HepG2 (cell line): ENCODE results near the gene RRP12. TPM values are rescaled to one million over a fixed set of nuclear protein-coding genes. Genes with fewer than 3 reads are reported as not detected.

Experiments used
- BHLHE40 ChIP-seq: IDR thresholded peaks from 2 replicates; pipeline ENCODE4 v1.6.1; 2011; ENCODE audit warnings: low read length, improper control_type of control experiment
- MAFF ChIP-seq: IDR thresholded peaks from 2 replicates; pipeline ENCODE4 v1.6.1; 2011; ENCODE audit warnings: low read depth, low read length, improper control_type of control experiment
- NCOR1 ChIP-seq: fragments of 200-600 bp; sonication (generic); IDR thresholded peaks from 2 replicates; pipeline ENCODE4 v1.7.0; 2017; ENCODE audit warnings: antibody characterized with exemption, low read length, borderline replicate concordance
- NR2F6 ChIP-seq, 2 experiments: IDR thresholded peaks; 2 replicates each; pipeline ENCODE4 v1.6.1; 2016; ENCODE audit warnings: antibody characterized with exemption in 1 of 2, mild to moderate bottlenecking in 1 of 2
- PHF20 ChIP-seq: sonication (generic); formaldehyde crosslinking; IDR thresholded peaks from 2 replicates; pipeline ENCODE4 v1.5.0; 2020; ENCODE audit warnings: mild to moderate bottlenecking, missing genetic modification reagents
- SP5 ChIP-seq: IDR thresholded peaks from 2 replicates; pipeline ENCODE4 v1.6.1; 2016; ENCODE audit warnings: low read depth, borderline replicate concordance
- SUZ12 ChIP-seq: fragments of 150-350 bp; IDR thresholded peaks from 2 replicates; pipeline ENCODE4 v1.6.1; 2014; ENCODE audit warnings: low read depth, low read length
- ZNF18 ChIP-seq: sonication (generic); formaldehyde crosslinking; IDR thresholded peaks from 2 replicates; pipeline ENCODE4 v1.8.0; 2022; ENCODE audit warnings: mild to moderate bottlenecking, missing genetic modification reagents; ENCODE audit not compliant: insufficient replicate concordance
- ZNF256 ChIP-seq: sonication (generic); formaldehyde crosslinking; conservative IDR thresholded peaks from 2 replicates; pipeline ENCODE4 v1.4.0; 2020; ENCODE audit warnings: missing genetic modification reagents
- ZNF367 ChIP-seq: sonication (generic); formaldehyde crosslinking; IDR thresholded peaks from 2 replicates; pipeline ENCODE4 v1.4.0; 2020; ENCODE audit warnings: missing genetic modification reagents, borderline replicate concordance
- ZNF431 ChIP-seq: sonication (generic); formaldehyde crosslinking; IDR thresholded peaks from 2 replicates; pipeline ENCODE4 v1.9.0; 2022; ENCODE audit warnings: missing genetic modification reagents, low read depth, mild to moderate bottlenecking, borderline replicate concordance
- ZNF549 ChIP-seq: sonication (generic); formaldehyde crosslinking; IDR thresholded peaks from 2 replicates; pipeline ENCODE4 v1.5.0; 2020; ENCODE audit warnings: missing genetic modification reagents
- ZNF761 ChIP-seq: sonication (generic); formaldehyde crosslinking; conservative IDR thresholded peaks from 2 replicates; pipeline ENCODE4 v1.4.0; 2020; ENCODE audit warnings: mild to moderate bottlenecking, missing genetic modification reagents
- ZNF878 ChIP-seq: sonication (generic); formaldehyde crosslinking; IDR thresholded peaks from 2 replicates; pipeline ENCODE4 v1.8.1; 2023; ENCODE audit warnings: mild to moderate bottlenecking, missing genetic modification reagents, moderate library complexity
- polyA plus RNA-seq, 8 experiments: library from polyadenylated mRNA; depleted of rRNA in 3 of 8; stranded (reverse) in 7 of 8; unstranded in 1 of 8; fragments of >200 nt; fragmentation: Illumina TruSeq in 4 of 8; extraction: Trizol in 4 of 8; gene quantifications; 2 replicates each; pipeline versions ENCODE4 v1.2.1 to v1.2.3, GENCODE V29; 2011 to 2016; ENCODE audit warnings: low read depth in 4 of 8, missing spikeins in 1 of 8, mixed read lengths in 1 of 8; ENCODE audit not compliant: insufficient read depth in 1 of 8
- total RNA-seq, 5 experiments: library from RNA; depleted of rRNA; stranded (reverse); fragments of >200 nt; fragmentation: Illumina TruSeq; extraction: Trizol; gene quantifications; 2 replicates each; pipeline ENCODE4 v1.2.3, GENCODE V29; 2016; ENCODE audit warnings: low read depth in 1 of 5
- TF ChIP-seq, protein P1 (sequence below): sonication (generic); formaldehyde crosslinking; IDR thresholded peaks from 2 replicates; pipeline ENCODE4 v1.4.0; 2020; ENCODE audit warnings: missing genetic modification reagents
- TF ChIP-seq, protein P2 (sequence below): sonication (generic); formaldehyde crosslinking; IDR thresholded peaks from 2 replicates; pipeline ENCODE4 v1.4.0; 2020; ENCODE audit warnings: missing genetic modification reagents, borderline replicate concordance
- TF ChIP-seq, protein P3 (sequence below): sonication (generic); formaldehyde crosslinking; IDR thresholded peaks from 2 replicates; pipeline ENCODE4 v1.4.0; 2020; ENCODE audit warnings: mild to moderate bottlenecking, missing genetic modification reagents
- TF ChIP-seq, protein P4 (sequence below): sonication (generic); formaldehyde crosslinking; IDR thresholded peaks from 2 replicates; pipeline ENCODE4 v1.8.1; 2022; ENCODE audit warnings: mild to moderate bottlenecking, missing genetic modification reagents
- TF ChIP-seq, protein P5 (sequence below): sonication (generic); formaldehyde crosslinking; IDR thresholded peaks from 2 replicates; pipeline ENCODE4 v1.8.1; 2023; ENCODE audit warnings: mild to moderate bottlenecking, missing genetic modification reagents

The RRP12 gene
- total and polyA plus RNA-seq, 2 of the 13 experiments (the other 11 are each of a cell fraction or from before 2014, with no cell fraction given): 13.2 to 39.4 TPM

DNA sequence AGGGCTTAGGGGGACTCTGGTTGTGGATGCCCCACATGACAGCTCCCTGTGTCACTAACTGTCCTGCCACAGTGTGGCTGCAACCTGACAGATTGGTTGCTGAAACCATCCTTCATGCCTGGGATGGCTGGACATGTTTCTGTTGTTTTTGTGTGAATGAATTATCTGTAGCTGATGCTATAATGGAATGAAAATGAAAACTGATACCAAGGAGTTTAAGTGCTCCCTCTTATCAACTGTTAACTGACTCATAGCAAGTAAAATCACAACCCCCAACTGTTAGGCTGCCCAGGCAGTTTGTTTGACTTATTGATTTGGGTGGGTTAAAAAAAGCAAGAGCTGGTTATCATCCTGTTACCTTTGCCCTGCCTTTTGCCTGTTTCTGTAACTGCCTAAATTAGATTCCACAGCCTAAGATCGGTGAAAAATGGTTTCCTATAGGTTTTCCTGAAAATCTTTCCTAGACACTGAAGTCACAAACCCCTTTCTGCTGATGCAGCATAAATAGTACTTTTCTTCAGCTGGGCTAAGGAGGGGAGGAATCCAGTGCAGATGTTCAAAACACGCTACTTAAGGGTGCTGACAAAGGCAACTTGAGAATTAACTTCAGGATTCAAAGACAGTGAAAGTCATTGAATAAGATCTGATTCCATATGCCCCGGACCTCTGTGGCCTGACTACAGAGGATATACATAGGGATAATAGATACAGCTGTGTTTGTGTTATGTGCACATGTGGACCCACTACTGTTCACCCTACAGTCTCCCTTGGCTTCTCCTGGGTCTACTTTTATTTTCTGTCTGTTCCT is 72.3 kb downstream of the RRP12 start (continued):
- TF ChIP-seq, protein P1, sequence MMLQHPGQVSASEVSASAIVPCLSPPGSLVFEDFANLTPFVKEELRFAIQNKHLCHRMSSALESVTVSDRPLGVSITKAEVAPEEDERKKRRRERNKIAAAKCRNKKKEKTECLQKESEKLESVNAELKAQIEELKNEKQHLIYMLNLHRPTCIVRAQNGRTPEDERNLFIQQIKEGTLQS: peak; percentile 42; the same call in 1 of the 2 replicates
- no peak for TF ChIP-seq ZNF256 (CRISPR knock-in tag)
- TF ChIP-seq, protein P2, sequence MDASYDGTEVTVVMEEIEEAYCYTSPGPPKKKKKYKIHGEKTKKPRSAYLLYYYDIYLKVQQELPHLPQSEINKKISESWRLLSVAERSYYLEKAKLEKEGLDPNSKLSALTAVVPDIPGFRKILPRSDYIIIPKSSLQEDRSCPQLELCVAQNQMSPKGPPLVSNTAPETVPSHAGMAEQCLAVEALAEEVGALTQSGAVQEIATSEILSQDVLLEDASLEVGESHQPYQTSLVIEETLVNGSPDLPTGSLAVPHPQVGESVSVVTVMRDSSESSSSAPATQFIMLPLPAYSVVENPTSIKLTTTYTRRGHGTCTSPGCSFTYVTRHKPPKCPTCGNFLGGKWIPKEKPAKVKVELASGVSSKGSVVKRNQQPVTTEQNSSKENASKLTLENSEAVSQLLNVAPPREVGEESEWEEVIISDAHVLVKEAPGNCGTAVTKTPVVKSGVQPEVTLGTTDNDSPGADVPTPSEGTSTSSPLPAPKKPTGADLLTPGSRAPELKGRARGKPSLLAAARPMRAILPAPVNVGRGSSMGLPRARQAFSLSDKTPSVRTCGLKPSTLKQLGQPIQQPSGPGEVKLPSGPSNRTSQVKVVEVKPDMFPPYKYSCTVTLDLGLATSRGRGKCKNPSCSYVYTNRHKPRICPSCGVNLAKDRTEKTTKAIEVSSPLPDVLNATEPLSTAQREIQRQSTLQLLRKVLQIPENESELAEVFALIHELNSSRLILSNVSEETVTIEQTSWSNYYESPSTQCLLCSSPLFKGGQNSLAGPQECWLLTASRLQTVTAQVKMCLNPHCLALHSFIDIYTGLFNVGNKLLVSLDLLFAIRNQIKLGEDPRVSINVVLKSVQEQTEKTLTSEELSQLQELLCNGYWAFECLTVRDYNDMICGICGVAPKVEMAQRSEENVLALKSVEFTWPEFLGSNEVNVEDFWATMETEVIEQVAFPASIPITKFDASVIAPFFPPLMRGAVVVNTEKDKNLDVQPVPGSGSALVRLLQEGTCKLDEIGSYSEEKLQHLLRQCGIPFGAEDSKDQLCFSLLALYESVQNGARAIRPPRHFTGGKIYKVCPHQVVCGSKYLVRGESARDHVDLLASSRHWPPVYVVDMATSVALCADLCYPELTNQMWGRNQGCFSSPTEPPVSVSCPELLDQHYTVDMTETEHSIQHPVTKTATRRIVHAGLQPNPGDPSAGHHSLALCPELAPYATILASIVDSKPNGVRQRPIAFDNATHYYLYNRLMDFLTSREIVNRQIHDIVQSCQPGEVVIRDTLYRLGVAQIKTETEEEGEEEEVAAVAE: no peak
- no peak for TF ChIP-seq ZNF549
- no peak; the same call in 1 of the 2 replicates for TF ChIP-seq NCOR1
- TF ChIP-seq ZNF878 (CRISPR knock-in tag): no peak
- TF ChIP-seq ZNF18 (CRISPR knock-in tag): no peak
- TF ChIP-seq ZNF367: no peak
- TF ChIP-seq SUZ12: no peak
- TF ChIP-seq ZNF431 (CRISPR knock-in tag): 0 out of 2 replicates have a peak, but pooled peaks have one; percentile 40
- TF ChIP-seq, protein P3, sequence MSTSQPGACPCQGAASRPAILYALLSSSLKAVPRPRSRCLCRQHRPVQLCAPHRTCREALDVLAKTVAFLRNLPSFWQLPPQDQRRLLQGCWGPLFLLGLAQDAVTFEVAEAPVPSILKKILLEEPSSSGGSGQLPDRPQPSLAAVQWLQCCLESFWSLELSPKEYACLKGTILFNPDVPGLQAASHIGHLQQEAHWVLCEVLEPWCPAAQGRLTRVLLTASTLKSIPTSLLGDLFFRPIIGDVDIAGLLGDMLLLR (CRISPR knock-in tag): no peak
- no peak for TF ChIP-seq ZNF761
- TF ChIP-seq NR2F6 (IDR thresholded peaks at IDR 0.05): peak; percentile 70
- TF ChIP-seq NR2F6 (CRISPR knock-in tag; IDR thresholded peaks at IDR 0.05): peak; percentile 80
- no peak for TF ChIP-seq BHLHE40
- peak; percentile 100 for TF ChIP-seq MAFF
- TF ChIP-seq SP5: peak; percentile 64; the same call in 1 of the 2 replicates
- TF ChIP-seq, protein P4, sequence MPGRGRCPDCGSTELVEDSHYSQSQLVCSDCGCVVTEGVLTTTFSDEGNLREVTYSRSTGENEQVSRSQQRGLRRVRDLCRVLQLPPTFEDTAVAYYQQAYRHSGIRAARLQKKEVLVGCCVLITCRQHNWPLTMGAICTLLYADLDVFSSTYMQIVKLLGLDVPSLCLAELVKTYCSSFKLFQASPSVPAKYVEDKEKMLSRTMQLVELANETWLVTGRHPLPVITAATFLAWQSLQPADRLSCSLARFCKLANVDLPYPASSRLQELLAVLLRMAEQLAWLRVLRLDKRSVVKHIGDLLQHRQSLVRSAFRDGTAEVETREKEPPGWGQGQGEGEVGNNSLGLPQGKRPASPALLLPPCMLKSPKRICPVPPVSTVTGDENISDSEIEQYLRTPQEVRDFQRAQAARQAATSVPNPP (CRISPR knock-in tag): no peak
- TF ChIP-seq, protein P5, sequence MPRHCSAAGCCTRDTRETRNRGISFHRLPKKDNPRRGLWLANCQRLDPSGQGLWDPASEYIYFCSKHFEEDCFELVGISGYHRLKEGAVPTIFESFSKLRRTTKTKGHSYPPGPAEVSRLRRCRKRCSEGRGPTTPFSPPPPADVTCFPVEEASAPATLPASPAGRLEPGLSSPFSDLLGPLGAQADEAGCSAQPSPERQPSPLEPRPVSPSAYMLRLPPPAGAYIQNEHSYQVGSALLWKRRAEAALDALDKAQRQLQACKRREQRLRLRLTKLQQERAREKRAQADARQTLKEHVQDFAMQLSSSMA (CRISPR knock-in tag): no peak
- TF ChIP-seq PHF20: no peak
